Measurements from ENCODE around the gene TOX3. TPM values are rescaled to one million over a fixed set of nuclear protein-coding genes. Genes with fewer than 3 reads are reported as not detected.

The TOX3 gene
- total RNA-seq, 1 donor from 2014 or later = 0.49 TPM

GRCh38 chr16:52537516-52537915 lies 9.4 kb downstream of the TOX3 start:
- no peak for DNase-seq

- DNase-seq = no peak
Observed at GRCh38 chr16:52535076-52535475, 11.9 kb downstream of the TOX3 start.

- no peak for DNase-seq
Observed at GRCh38 chr16:52533296-52533695, 13.6 kb downstream of the TOX3 start.

GRCh38 chr16:52532384-52532783 lies 14.6 kb downstream of the TOX3 start:
- no peak for DNase-seq

GRCh38 chr16:52529226-52529625 lies 17.7 kb downstream of the TOX3 start:
- DNase-seq = no peak

GRCh38 chr16:52528393-52529065 lies 18.4 kb downstream of the TOX3 start:
- no peak for DNase-seq

GRCh38 chr16:52526830-52527229 lies 20.1 kb downstream of the TOX3 start:
- no peak for DNase-seq

- no peak for DNase-seq
Observed at GRCh38 chr16:52526116-52526828, 20.7 kb downstream of the TOX3 start.

- DNase-seq = no peak
Observed at GRCh38 chr16:52521570-52521969, 25.4 kb downstream of the TOX3 start.

GRCh38 chr16:52518884-52519283 lies 28.1 kb downstream of the TOX3 start:
- no peak for DNase-seq

- no peak for DNase-seq
Observed at GRCh38 chr16:52515068-52515671, 31.8 kb downstream of the TOX3 start.

- no peak for DNase-seq
Observed at GRCh38 chr16:52512297-52512987, 34.5 kb downstream of the TOX3 start.

- no peak for DNase-seq
Observed at GRCh38 chr16:52501746-52502145, 45.2 kb downstream of the TOX3 start.

GRCh38 chr16:52500963-52501362 lies 46.0 kb downstream of the TOX3 start:
- no peak for DNase-seq

- DNase-seq = no peak
Observed at GRCh38 chr16:52499060-52499440, 47.9 kb downstream of the TOX3 start.

GRCh38 chr16:52498328-52499059 lies 48.4 kb downstream of the TOX3 start:
- no peak for DNase-seq

GRCh38 chr16:52497067-52497816 lies 49.7 kb downstream of the TOX3 start:
- DNase-seq = peak; percentile 84

GRCh38 chr16:52496051-52496876 lies 50.7 kb downstream of the TOX3 start:
- DNase-seq = no peak

- no peak for DNase-seq
Observed at GRCh38 chr16:52494621-52495020, 52.3 kb downstream of the TOX3 start.

GRCh38 chr16:52494145-52494544 lies 52.8 kb downstream of the TOX3 start:
- no peak for DNase-seq
